ENCODE results near the gene TULP4. TPM values are rescaled to one million over a fixed set of nuclear protein-coding genes. Genes with fewer than 3 reads are reported as not detected.

Gene TULP4
- total and polyA plus RNA-seq, 2 donors (not counting 1 experiment from before 2014, with no cell fraction given), result 16.8 to 88.2 TPM

GRCh38 chr6:158270389-158271127 is 41.7 kb upstream of the TULP4 start:
- Histone ChIP-seq H2AFZ (ENCODE audit: low read length) (no peak overlapping the region), H3K4me3 (replicated peaks in 1 of 4; ENCODE audit: control extremely low read depth in 1 of 4, insufficient read depth in 1 of 4, low read depth in 3 of 4, low read length in 4 of 4) (no peak overlapping the region), H3K4me1 (ENCODE audit: control insufficient read depth, extremely low read depth, insufficient read depth, low read length) (no peaks in the 10 kb centered on the region), H3K79me2 (ENCODE audit: control insufficient read depth, insufficient read depth, low read length) (no peaks in the 10 kb centered on the region), H3K9me3 (ENCODE audit: control insufficient read depth, insufficient read depth, low read depth, low read length) (no peaks in the 10 kb centered on the region), H3K27ac (ENCODE audit: insufficient read depth, low read length) (no peak overlapping the region), H3K27me3 (ENCODE audit: control insufficient read depth, insufficient read depth, low read length) (no peaks in the 10 kb centered on the region), H4K20me1 (ENCODE audit: control insufficient read depth, extremely low read depth, insufficient read depth, low read length) (no peaks in the 10 kb centered on the region), H3K36me3 (ENCODE audit: control insufficient read depth, insufficient read depth, low read length) (no peaks in the 10 kb centered on the region), H3K9ac (ENCODE audit: insufficient read depth, low read length) (no peak overlapping the region), H3K4me2 (ENCODE audit: extremely low read depth, insufficient read depth, low read length) (no peak overlapping the region)
- DNase-seq (ENCODE audit: low read depth in 2 of 2), result no peak
- TF ChIP-seq EZH2 (IDR thresholded peaks at IDR 0.05; ENCODE audit: low read length, missing control alignments), result no peak
- no peak for TF ChIP-seq CTCF (conservative IDR thresholded peaks at IDR 0.05 in 1 of 2, IDR thresholded peaks at IDR 0.05 in 1 of 2; ENCODE audit: low read depth in 1 of 2, low read length in 2 of 2)

GRCh38 chr6:158272324-158272723 is 39.9 kb upstream of the TULP4 start:
- H3K36me3 ChIP-seq (ENCODE audit: control insufficient read depth, insufficient read depth, low read length), result no peaks in the 10 kb centered on the region
- no peak for DNase-seq (ENCODE audit: low read depth in 2 of 2)
- H3K9me3 ChIP-seq (ENCODE audit: control insufficient read depth, insufficient read depth, low read depth, low read length), result no peaks in the 10 kb centered on the region
- no peak overlapping the region for H3K4me2 ChIP-seq (ENCODE audit: extremely low read depth, insufficient read depth, low read length)
- TF ChIP-seq CTCF (conservative IDR thresholded peaks at IDR 0.05 in 1 of 2, IDR thresholded peaks at IDR 0.05 in 1 of 2; ENCODE audit: low read depth in 1 of 2, low read length in 2 of 2) (no peak), EZH2 (IDR thresholded peaks at IDR 0.05; ENCODE audit: low read length, missing control alignments) (no peak)
- H3K27me3 ChIP-seq (ENCODE audit: control insufficient read depth, insufficient read depth, low read length), result no peaks in the 10 kb centered on the region
- H3K27ac ChIP-seq (ENCODE audit: insufficient read depth, low read length), result no peak overlapping the region
- no peaks in the 10 kb centered on the region for H4K20me1 ChIP-seq (ENCODE audit: control insufficient read depth, extremely low read depth, insufficient read depth, low read length)
- H3K79me2 ChIP-seq (ENCODE audit: control insufficient read depth, insufficient read depth, low read length), result no peaks in the 10 kb centered on the region
- no peak overlapping the region for H3K9ac ChIP-seq (ENCODE audit: insufficient read depth, low read length)
- H3K4me3 ChIP-seq (replicated peaks in 1 of 4; ENCODE audit: control extremely low read depth in 1 of 4, insufficient read depth in 1 of 4, low read depth in 3 of 4, low read length in 4 of 4), result no peak overlapping the region
- H2AFZ ChIP-seq (ENCODE audit: low read length), result no peak overlapping the region
- no peaks in the 10 kb centered on the region for H3K4me1 ChIP-seq (ENCODE audit: control insufficient read depth, extremely low read depth, insufficient read depth, low read length)

GRCh38 chr6:158278004-158278403 is 34.3 kb upstream of the TULP4 start:
- Histone ChIP-seq H3K4me2 (ENCODE audit: extremely low read depth, insufficient read depth, low read length) (no peak overlapping the region), H3K9me3 (ENCODE audit: control insufficient read depth, insufficient read depth, low read depth, low read length) (no peaks in the 10 kb centered on the region), H3K79me2 (ENCODE audit: control insufficient read depth, insufficient read depth, low read length) (peaks cover 2% of the 10 kb centered on the region), H3K36me3 (ENCODE audit: control insufficient read depth, insufficient read depth, low read length) (no peaks in the 10 kb centered on the region), H2AFZ (ENCODE audit: low read length) (no peak overlapping the region), H4K20me1 (ENCODE audit: control insufficient read depth, extremely low read depth, insufficient read depth, low read length) (no peaks in the 10 kb centered on the region), H3K27me3 (ENCODE audit: control insufficient read depth, insufficient read depth, low read length) (no peaks in the 10 kb centered on the region), H3K27ac (ENCODE audit: insufficient read depth, low read length) (no peak overlapping the region), H3K4me1 (ENCODE audit: control insufficient read depth, extremely low read depth, insufficient read depth, low read length) (no peaks in the 10 kb centered on the region), H3K4me3 (replicated peaks in 1 of 4; ENCODE audit: control extremely low read depth in 1 of 4, insufficient read depth in 1 of 4, low read depth in 3 of 4, low read length in 4 of 4) (no peak overlapping the region), H3K9ac (ENCODE audit: insufficient read depth, low read length) (no peak overlapping the region)
- DNase-seq (ENCODE audit: low read depth in 2 of 2), result no peak
- TF ChIP-seq CTCF (conservative IDR thresholded peaks at IDR 0.05 in 1 of 2, IDR thresholded peaks at IDR 0.05 in 1 of 2; ENCODE audit: low read depth in 1 of 2, low read length in 2 of 2) (no peak), EZH2 (IDR thresholded peaks at IDR 0.05; ENCODE audit: low read length, missing control alignments) (no peak)

Data from fibroblast of lung (primary cell).